Mucosa of descending colon (tissue), 3 donors: ENCODE results near the gene RHBDF2. TPM values are rescaled to one million over a fixed set of nuclear protein-coding genes. Genes with fewer than 3 reads are reported as not detected.

Experiments used
- ATAC-seq: fragments of 200-7000 bp; cut with Tn5 transposase; one replicate; pipeline ENCODE4 v1.9.1; 2020; ENCODE audit warnings: mild to moderate bottlenecking, moderate library complexity
- DNase-seq, 3 donors: peaks; one replicate each; pipeline ENCODE4 v3.0.0-alpha.2; 2020
- H3K36me3 ChIP-seq: fragments of 200-600 bp; one replicate; pipeline ENCODE4 v1.8.0; 2021; ENCODE audit warnings: low read depth, mild to moderate bottlenecking
- H3K4me1 ChIP-seq: fragments of 200-600 bp; one replicate; pipeline ENCODE4 v1.8.0; 2021; ENCODE audit warnings: low read depth, mild to moderate bottlenecking
- H3K4me3 ChIP-seq: fragments of 200-600 bp; one replicate; pipeline ENCODE4 v1.8.0; 2021; ENCODE audit warnings: mild to moderate bottlenecking
- H3K9me3 ChIP-seq: fragments of 200-600 bp; one replicate; pipeline ENCODE4 v1.8.0; 2021; ENCODE audit warnings: mild to moderate bottlenecking
- CTCF ChIP-seq: fragments of 200-600 bp; IDR thresholded peaks from one replicate; pipeline ENCODE4 v1.8.0; 2022; ENCODE audit warnings: antibody characterized with exemption, mild to moderate bottlenecking
- intact Hi-C, 2 donors: fragments of 100-400 bp; cut with DNase I in 1 of 2; cut with micrococcal nuclease in 1 of 2; formaldehyde crosslinking; loops; one replicate each; pipeline versions ENCODE4 v1.11.0 to v1.11.1; 2022; cut with DNase I, micrococcal nuclease
- total RNA-seq, 3 donors: library from RNA; stranded (reverse); fragmentation: NEBNext Ultra II Directional in 2 of 3; extraction: Animal tissue kit (Norgen Biotek cat#: 25700) in 2 of 3; gene quantifications; one replicate each; pipeline versions ENCODE4 v1.2.1 to v1.2.4, GENCODE V29; 2021 to 2023
- donor health status: DM: no; HTN: no; CAD: no; lungs with moderate emphysema.
- donor health status: DM: no; HTN: no; CAD: no.
- donor health status: DM: no; HTN: yes; CAD: no.

Gene RHBDF2
- total RNA-seq, 3 donors from 2014 or later: 11.2 to 20.8 (median 18.9) TPM

DNA sequence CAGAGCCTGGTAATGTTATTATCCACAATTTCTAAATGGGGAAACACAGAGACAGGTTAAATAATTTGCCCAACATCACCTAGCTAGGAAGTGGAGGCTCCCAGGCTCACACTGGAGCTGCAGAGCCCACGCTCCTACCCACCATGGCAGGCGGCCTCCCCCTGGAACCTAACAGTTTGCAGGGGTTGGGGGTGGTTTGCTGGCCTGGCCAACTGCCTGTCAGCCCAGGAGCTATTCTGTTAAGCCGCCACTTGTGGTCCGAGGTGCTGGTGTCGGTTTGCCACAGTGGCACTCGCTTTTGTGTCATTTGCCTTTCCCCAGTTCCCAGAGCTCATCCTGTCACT is 42.2 kb upstream of the RHBDF2 start:
- Histone ChIP-seq H3K4me1 (peaks cover 17% of the 10 kb centered on the region), H3K36me3 (peaks cover 4% of the 10 kb centered on the region), H3K9me3 (no peaks in the 10 kb centered on the region), H3K4me3 (no peak overlapping the region)
- no peak for DNase-seq
- no peak for TF ChIP-seq CTCF
- no peak for ATAC-seq
- intact Hi-C loops: no loop called here

- H3K4me1 ChIP-seq: peaks cover 19% of the 10 kb centered on the region
- ATAC-seq (no peak), DNase-seq (peak in 2 of 3 donors; percentile 17 to 18)
- intact Hi-C loops: no loop called here
- H3K9me3 ChIP-seq: no peaks in the 10 kb centered on the region
- H3K4me3 ChIP-seq: no peak overlapping the region
- TF ChIP-seq CTCF: no peak
- peaks cover 2% of the 10 kb centered on the region for H3K36me3 ChIP-seq
These were observed 41.8 kb upstream of the RHBDF2 start for GRCh38 chr17:76542984-76543383.

GRCh38 chr17:76542566-76542971 is 41.3 kb upstream of the RHBDF2 start:
- H3K9me3 ChIP-seq: no peaks in the 10 kb centered on the region
- H3K36me3 ChIP-seq: no peaks in the 10 kb centered on the region
- H3K4me3 ChIP-seq: no peak overlapping the region
- H3K4me1 ChIP-seq: peaks cover 22% of the 10 kb centered on the region
- no peak for ATAC-seq
- TF ChIP-seq CTCF: no peak
- DNase-seq: peak in 2 of 3 donors; percentile 42 to 45
- intact Hi-C loops: no loop called here

- TF ChIP-seq CTCF: no peak
- ATAC-seq: no peak
- DNase-seq: peak in 1 of 3 donors; percentile 13
- Histone ChIP-seq H3K36me3 (no peaks in the 10 kb centered on the region), H3K4me3 (no peak overlapping the region), H3K4me1 (peaks cover 22% of the 10 kb centered on the region), H3K9me3 (no peaks in the 10 kb centered on the region)
- intact Hi-C loops: no loop called here
These were observed 40.7 kb upstream of the RHBDF2 start for GRCh38 chr17:76541739-76542454.

DNA sequence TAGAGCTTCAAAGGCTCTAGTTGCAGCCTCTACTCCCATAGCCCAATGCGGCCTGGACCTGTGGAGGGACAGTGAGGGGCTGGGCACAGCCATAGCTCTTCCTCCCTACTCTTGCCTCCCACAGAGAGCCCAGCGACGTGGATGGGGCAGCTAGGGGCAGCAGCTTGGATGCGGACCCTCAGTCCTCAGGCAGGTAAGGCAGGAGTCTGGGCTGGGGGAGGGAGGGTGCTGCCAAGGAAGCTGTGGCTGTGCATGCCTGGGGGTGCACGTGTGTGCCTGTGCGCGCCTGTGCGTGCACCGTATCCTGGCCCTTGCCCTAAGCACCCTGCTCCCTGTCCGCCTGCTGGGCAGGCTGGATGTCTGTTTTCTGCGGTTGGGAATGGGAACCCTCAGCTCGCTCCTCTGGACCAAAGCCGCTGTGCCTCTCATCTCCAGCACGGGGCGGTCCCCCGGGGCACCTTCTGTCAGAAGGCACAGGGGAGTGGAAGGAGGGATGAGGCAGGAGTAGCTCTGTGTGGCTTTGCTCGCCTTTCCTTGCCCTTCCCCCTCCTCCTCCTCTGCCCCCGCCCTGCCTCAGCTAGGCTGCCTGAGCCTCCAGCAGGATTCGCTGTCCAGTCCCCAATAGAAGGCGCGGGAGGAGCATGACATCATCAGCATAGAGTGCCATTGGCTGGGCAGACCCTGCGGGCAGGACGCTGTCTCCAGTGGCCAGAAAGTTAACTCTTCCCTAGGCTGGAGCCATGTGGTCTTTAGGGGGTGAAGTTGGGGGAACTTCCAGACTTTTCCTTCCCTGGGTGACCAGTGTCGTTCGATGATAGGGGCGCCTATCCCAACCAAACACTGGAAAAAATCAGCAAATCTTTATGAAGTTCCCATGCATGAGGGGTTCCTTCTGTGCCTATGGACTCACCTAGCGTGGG is 39.4 kb upstream of the RHBDF2 start:
- H3K4me1 ChIP-seq: peaks cover 22% of the 10 kb centered on the region

More for the DNA sequence above, 39.4 kb upstream of the RHBDF2 start:
- ATAC-seq (peak; percentile 95), DNase-seq (peak; percentile 88 to 89 (median 89))
- no peak overlapping the region for H3K4me3 ChIP-seq
- TF ChIP-seq CTCF: no peak
- H3K36me3 ChIP-seq: no peaks in the 10 kb centered on the region
- intact Hi-C loops: no loop called here
- no peaks in the 10 kb centered on the region for H3K9me3 ChIP-seq
